ENCODE measurements around the gene CAPS.

DNA sequence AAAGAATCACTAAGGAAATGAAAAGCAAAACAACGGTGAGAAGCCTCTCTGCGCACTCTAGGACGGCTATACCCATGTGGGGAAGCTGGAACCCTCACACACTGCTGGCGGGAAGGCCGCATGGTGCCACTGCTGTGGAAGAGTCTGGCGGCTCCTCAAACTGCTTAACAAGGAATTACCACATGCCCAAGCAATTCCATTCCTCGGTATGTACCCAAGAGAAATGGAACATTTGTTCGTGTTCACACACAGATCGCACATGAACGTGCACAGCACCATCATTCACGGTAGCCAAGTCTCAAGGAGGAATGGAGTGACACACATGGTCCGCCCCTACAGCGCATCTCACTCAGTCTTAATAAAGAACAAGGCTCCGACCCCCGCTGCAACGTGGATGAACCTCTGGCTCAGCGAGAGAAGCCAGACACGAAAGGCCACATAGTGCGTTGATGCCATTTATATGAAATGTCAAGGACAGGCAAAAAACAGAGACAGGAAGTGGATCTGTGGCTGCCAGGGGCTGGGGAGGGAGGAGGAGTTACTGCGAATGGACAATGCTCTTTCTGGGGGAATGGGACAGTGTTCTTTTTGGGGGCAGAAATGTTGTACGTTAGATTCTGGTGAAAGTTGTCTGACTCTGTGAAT, 7.6 kb downstream of the CAPS start:
- TF ChIP-seq CHD2 (IDR thresholded peaks at IDR 0.05; ENCODE audit: low read length, partially characterized antibody) = no peak
- TF ChIP-seq POLR2AphosphoS2 (conservative IDR thresholded peaks at IDR 0.05; ENCODE audit: low read length) = no peak
- TF ChIP-seq CTCF (IDR thresholded peaks at IDR 0.05) = no peak
- TF ChIP-seq, protein P1, sequence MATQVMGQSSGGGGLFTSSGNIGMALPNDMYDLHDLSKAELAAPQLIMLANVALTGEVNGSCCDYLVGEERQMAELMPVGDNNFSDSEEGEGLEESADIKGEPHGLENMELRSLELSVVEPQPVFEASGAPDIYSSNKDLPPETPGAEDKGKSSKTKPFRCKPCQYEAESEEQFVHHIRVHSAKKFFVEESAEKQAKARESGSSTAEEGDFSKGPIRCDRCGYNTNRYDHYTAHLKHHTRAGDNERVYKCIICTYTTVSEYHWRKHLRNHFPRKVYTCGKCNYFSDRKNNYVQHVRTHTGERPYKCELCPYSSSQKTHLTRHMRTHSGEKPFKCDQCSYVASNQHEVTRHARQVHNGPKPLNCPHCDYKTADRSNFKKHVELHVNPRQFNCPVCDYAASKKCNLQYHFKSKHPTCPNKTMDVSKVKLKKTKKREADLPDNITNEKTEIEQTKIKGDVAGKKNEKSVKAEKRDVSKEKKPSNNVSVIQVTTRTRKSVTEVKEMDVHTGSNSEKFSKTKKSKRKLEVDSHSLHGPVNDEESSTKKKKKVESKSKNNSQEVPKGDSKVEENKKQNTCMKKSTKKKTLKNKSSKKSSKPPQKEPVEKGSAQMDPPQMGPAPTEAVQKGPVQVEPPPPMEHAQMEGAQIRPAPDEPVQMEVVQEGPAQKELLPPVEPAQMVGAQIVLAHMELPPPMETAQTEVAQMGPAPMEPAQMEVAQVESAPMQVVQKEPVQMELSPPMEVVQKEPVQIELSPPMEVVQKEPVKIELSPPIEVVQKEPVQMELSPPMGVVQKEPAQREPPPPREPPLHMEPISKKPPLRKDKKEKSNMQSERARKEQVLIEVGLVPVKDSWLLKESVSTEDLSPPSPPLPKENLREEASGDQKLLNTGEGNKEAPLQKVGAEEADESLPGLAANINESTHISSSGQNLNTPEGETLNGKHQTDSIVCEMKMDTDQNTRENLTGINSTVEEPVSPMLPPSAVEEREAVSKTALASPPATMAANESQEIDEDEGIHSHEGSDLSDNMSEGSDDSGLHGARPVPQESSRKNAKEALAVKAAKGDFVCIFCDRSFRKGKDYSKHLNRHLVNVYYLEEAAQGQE (IDR thresholded peaks at IDR 0.05) = no peak
- TF ChIP-seq POLR2A (IDR thresholded peaks at IDR 0.05; ENCODE audit: low read length) = no peak
- TF ChIP-seq, protein P2, sequence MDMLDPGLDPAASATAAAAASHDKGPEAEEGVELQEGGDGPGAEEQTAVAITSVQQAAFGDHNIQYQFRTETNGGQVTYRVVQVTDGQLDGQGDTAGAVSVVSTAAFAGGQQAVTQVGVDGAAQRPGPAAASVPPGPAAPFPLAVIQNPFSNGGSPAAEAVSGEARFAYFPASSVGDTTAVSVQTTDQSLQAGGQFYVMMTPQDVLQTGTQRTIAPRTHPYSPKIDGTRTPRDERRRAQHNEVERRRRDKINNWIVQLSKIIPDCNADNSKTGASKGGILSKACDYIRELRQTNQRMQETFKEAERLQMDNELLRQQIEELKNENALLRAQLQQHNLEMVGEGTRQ (IDR thresholded peaks at IDR 0.05) = no peak
- TF ChIP-seq CEBPB (IDR thresholded peaks at IDR 0.05) = no peak
- no peak for TF ChIP-seq MAZ (IDR thresholded peaks at IDR 0.05; ENCODE audit: borderline replicate concordance, low read depth, low read length)
- TF ChIP-seq MYC (IDR thresholded peaks at IDR 0.05; ENCODE audit: borderline replicate concordance, low read length) = no peak
- TF ChIP-seq, protein P3, sequence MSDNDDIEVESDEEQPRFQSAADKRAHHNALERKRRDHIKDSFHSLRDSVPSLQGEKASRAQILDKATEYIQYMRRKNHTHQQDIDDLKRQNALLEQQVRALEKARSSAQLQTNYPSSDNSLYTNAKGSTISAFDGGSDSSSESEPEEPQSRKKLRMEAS (IDR thresholded peaks at IDR 0.05) = no peak
- TF ChIP-seq RCOR1 (IDR thresholded peaks at IDR 0.05; ENCODE audit: low read depth, low read length) = no peak
- TF ChIP-seq EHMT2 (IDR thresholded peaks at IDR 0.05; ENCODE audit: low read depth) = no peak
